Esophagus squamous epithelium (tissue), 5 donors: ENCODE results near the gene MPND. TPM values are rescaled to one million over a fixed set of nuclear protein-coding genes. Genes with fewer than 3 reads are reported as not detected.
A peak's percentile ranks its signal among the peaks of the same experiment; 100 is the strongest.

ENCODE experiments used
- DNase-seq: peaks from one replicate; lab custom pipeline; 2025; lab: John Stamatoyannopoulos, UW
- H3K27ac ChIP-seq, 4 donors: fragments of 200-600 bp; sonication (generic); one replicate each; pipeline ENCODE4 v1.5.1; 2016 to 2019; ENCODE audit warnings: mild to moderate bottlenecking in 1 of 4
- H3K27me3 ChIP-seq, 4 donors: fragments of 200-600 bp; sonication (generic); 1 replicate in 3 of 4; 2 replicates in 1 of 4; pipeline versions ENCODE4 v1.5.1 to v1.6.0; 2017 to 2021; ENCODE audit warnings: antibody characterized with exemption in 1 of 4
- H3K36me3 ChIP-seq, 3 donors: fragments of 200-600 bp; sonication (generic); one replicate each; pipeline ENCODE4 v1.5.1; 2016 to 2019
- H3K4me1 ChIP-seq, 3 donors: fragments of 200-600 bp; sonication (generic); one replicate each; pipeline ENCODE4 v1.5.1; 2017 to 2019
- H3K4me3 ChIP-seq, 4 donors: fragments of 200-600 bp; sonication (generic); 1 replicate in 3 of 4; 2 replicates in 1 of 4; pipeline ENCODE4 v1.5.1; 2016 to 2019; ENCODE audit warnings: mild to moderate bottlenecking in 2 of 4, moderate library complexity in 1 of 4
- H3K9me3 ChIP-seq, 3 donors: fragments of 200-600 bp; sonication (generic); one replicate each; pipeline ENCODE4 v1.5.1; 2016 to 2019
- POLR2A ChIP-seq, 4 donors: fragments of 450-650 bp; IDR thresholded peaks; one replicate each; pipeline ENCODE4 v1.6.1; 2017; ENCODE audit warnings: antibody characterized with exemption in 4 of 4, mild to moderate bottlenecking in 4 of 4, moderate library complexity in 3 of 4
- WGBS, 2 donors: methylation state at CpG; one replicate each; pipeline ENCODE4 v1.1.5; 2018; 5-methylcytosine and 5-hydroxymethylcytosine counted together
- intact Hi-C: fragments of 100-400 bp; cut with DNase I; formaldehyde crosslinking; loops from one replicate; pipeline ENCODE4 v1.15.0; 2022
- total RNA-seq, 4 donors: library from RNA; depleted of rRNA; stranded (reverse); fragments of >200 nt; gene quantifications; one replicate each; pipeline ENCODE4 v1.1.0, GENCODE V29; 2016
- TF ChIP-seq, protein P1 (sequence below), 6 experiments: fragments of 450-650 bp in 4 of 6; fragments of 200-600 bp in 2 of 6; sonication (generic) in 2 of 6; IDR thresholded peaks; one replicate each; pipeline ENCODE4 v1.5.1; 2016 to 2019; ENCODE audit warnings: antibody characterized with exemption in 6 of 6, mild to moderate bottlenecking in 4 of 6, moderate library complexity in 4 of 6
- donor health status: DM: yes; HTN: yes; CAD: no.

The MPND gene
- total RNA-seq, 4 donors from 2014 or later: 2.5 to 11.1 (median 6.5) TPM

- H3K27ac ChIP-seq: peak overlapping the region; percentile 51 to 90 (median 76)
- H3K4me3 ChIP-seq: no peak overlapping the region
- no peak for DNase-seq
- H3K27me3 ChIP-seq: no peaks in the 10 kb centered on the region
- WGBS, 2 donors: 66 to 81% methylated on average over 6 to 7 of the region's 8 CpGs
- peaks cover 54 to 98% (median 83%) of the 10 kb centered on the region in 3 donors for H3K4me1 ChIP-seq
- H3K9me3 ChIP-seq: no peaks in the 10 kb centered on the region
- H3K36me3 ChIP-seq: peaks cover 0 to 56% (median 4%) of the 10 kb centered on the region in 3 donors
- TF ChIP-seq, protein P1, sequence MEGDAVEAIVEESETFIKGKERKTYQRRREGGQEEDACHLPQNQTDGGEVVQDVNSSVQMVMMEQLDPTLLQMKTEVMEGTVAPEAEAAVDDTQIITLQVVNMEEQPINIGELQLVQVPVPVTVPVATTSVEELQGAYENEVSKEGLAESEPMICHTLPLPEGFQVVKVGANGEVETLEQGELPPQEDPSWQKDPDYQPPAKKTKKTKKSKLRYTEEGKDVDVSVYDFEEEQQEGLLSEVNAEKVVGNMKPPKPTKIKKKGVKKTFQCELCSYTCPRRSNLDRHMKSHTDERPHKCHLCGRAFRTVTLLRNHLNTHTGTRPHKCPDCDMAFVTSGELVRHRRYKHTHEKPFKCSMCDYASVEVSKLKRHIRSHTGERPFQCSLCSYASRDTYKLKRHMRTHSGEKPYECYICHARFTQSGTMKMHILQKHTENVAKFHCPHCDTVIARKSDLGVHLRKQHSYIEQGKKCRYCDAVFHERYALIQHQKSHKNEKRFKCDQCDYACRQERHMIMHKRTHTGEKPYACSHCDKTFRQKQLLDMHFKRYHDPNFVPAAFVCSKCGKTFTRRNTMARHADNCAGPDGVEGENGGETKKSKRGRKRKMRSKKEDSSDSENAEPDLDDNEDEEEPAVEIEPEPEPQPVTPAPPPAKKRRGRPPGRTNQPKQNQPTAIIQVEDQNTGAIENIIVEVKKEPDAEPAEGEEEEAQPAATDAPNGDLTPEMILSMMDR (IDR thresholded peaks at IDR 0.05): no peak
- no peak for TF ChIP-seq POLR2A (IDR thresholded peaks at IDR 0.05)
- intact Hi-C loops: no loop called here
Measured at GRCh38 chr19:4393947-4394590, 50.7 kb downstream of the MPND start.

- Histone ChIP-seq H3K4me3 (peak overlapping the region in 1 of 4 donors; percentile 98), H3K36me3 (peaks cover 0 to 48% (median 4%) of the 10 kb centered on the region in 3 donors), H3K27ac (peak overlapping the region; percentile 40 to 99 (median 65)), H3K4me1 (peaks cover 32 to 90% (median 61%) of the 10 kb centered on the region in 3 donors), H3K9me3 (no peaks in the 10 kb centered on the region), H3K27me3 (no peaks in the 10 kb centered on the region)
- TF ChIP-seq, protein P1 (IDR thresholded peaks at IDR 0.05): no peak
- no peak for TF ChIP-seq POLR2A (IDR thresholded peaks at IDR 0.05)
- WGBS, 2 donors: 70 to 78% methylated on average over 9 to 13 of the region's 15 CpGs
- DNase-seq: no peak
- intact Hi-C loops: no loop called here
Measured at GRCh38 chr19:4396949-4397783, 53.8 kb downstream of the MPND start.

DNA sequence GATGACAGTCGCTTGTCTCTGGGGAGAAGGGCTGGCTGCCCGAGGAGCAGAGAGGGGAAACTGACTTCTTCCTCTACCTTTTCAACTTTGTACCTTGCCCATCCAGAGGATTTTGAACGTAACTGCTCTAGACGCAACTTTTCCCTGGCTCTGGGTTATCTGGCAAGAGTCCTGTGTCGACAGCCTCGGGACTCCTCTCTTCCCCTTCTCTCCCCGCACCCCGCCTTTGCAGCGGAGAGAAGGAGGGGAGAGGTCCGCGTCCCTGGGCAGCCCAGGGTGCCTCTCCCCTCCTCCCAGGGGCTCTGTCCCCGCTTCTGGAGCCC lies 56.4 kb downstream of the MPND start:
- TF ChIP-seq POLR2A (IDR thresholded peaks at IDR 0.05): no peak
- TF ChIP-seq, protein P1 (IDR thresholded peaks at IDR 0.05): no peak
- DNase-seq: no peak
- Histone ChIP-seq H3K36me3 (peaks cover 0 to 42% (median 4%) of the 10 kb centered on the region in 3 donors), H3K27ac (peak overlapping the region; percentile 97 to 99 (median 98)), H3K27me3 (no peaks in the 10 kb centered on the region), H3K9me3 (no peaks in the 10 kb centered on the region), H3K4me1 (peaks cover 33 to 81% (median 47%) of the 10 kb centered on the region in 3 donors), H3K4me3 (peak overlapping the region; percentile 88 to 98 (median 96))
- WGBS, 2 donors: 0% methylated on average over 8 to 9 of the region's 12 CpGs
- intact Hi-C loops: no loop called here

DNA sequence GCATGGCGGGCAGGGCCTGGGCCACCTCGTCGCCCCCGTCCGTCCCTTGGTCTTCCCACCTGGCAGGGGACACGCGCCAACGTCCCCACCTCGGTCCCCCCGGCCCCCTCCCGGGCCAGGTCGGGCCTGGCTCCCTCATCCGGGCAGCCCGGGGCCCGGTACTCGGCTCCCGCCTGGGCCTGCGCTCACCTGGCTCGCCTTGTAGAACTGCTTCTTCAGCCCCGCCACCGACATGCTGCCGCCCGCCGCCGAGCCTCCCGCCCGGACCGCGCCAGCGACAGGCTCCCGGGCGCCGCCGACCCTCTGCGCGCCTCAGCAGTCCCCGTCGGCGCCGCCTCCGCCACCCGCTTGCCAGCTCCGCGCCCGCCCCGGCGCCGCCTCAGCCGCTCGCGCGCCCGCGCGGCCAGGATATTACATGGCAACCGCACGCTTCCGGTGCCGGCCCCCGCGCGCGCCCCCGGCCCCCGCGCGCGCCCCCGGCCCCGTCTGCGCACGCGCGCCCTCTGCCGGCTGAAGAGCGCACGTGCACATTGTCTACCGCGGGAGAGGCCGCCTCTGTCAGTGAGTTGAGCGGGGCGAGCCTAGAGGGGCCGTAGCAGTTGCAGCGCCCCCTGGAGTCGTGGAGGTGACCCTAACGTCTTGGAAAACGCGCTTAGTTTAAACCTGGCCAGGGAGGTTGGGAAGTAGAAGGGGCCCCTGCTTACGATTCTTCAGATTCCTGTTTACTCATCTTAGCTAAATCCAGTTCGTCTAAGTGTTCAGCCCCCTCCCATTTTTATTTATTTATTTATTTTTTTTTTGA lies 57.0 kb downstream of the MPND start, which contains the start of gene SH3GL1:
TSS of gene SH3GL1 (minus strand) at position 413 of the 802 bp plus-strand sequence. CDS start at position 234, 179 bp downstream.
- peak within 1 kb of the TSS; percentile 88 to 98 (median 96) for H3K4me3 ChIP-seq
- DNase-seq: peak; percentile 73
- no peaks in the 10 kb centered on the region for H3K9me3 ChIP-seq
- H3K27ac ChIP-seq: peak within 1 kb of the TSS; percentile 97 to 99 (median 98)
- peaks cover 33 to 75% (median 44%) of the 10 kb centered on the region in 3 donors for H3K4me1 ChIP-seq
- H3K36me3 ChIP-seq: peaks cover 0 to 37% (median 4%) of the 10 kb centered on the region in 3 donors
- no peaks in the 10 kb centered on the region for H3K27me3 ChIP-seq
- TF ChIP-seq POLR2A (IDR thresholded peaks at IDR 0.05): peak in 2 of 4 donors; percentile 77 to 81
- TF ChIP-seq, protein P1 (IDR thresholded peaks at IDR 0.05): peak; percentile 77 to 100 (median 99)
- WGBS, 2 donors: 0% methylated on average over 2 to 6 of the region's 90 CpGs
- intact Hi-C loops: no loop called here
